Testis (tissue), 2 donors: Measurements from ENCODE around the gene PROM2.

Experiments used
- CTCF ChIP-seq, 3 experiments: fragments of 450-650 bp in 2 of 3; fragments of 200-600 bp in 1 of 3; sonication (generic) in 1 of 3; IDR thresholded peaks; one replicate each; pipeline ENCODE4 v1.5.1; 2016 to 2019; ENCODE audit warnings: antibody characterized with exemption in 3 of 3, mild to moderate bottlenecking in 2 of 3, moderate library complexity in 1 of 3
- POLR2A ChIP-seq: fragments of 450-650 bp; IDR thresholded peaks from one replicate; pipeline ENCODE4 v1.6.1; 2017; ENCODE audit warnings: antibody characterized with exemption, mild to moderate bottlenecking, moderate library complexity

- TF ChIP-seq CTCF (IDR thresholded peaks at IDR 0.05), result no peak
- no peak for TF ChIP-seq POLR2A
Measured at GRCh38 chr2:95316466-95317122, 42.3 kb downstream of the PROM2 start.
